ENCODE results near the gene FMN1.

The FMN1 gene

DNA sequence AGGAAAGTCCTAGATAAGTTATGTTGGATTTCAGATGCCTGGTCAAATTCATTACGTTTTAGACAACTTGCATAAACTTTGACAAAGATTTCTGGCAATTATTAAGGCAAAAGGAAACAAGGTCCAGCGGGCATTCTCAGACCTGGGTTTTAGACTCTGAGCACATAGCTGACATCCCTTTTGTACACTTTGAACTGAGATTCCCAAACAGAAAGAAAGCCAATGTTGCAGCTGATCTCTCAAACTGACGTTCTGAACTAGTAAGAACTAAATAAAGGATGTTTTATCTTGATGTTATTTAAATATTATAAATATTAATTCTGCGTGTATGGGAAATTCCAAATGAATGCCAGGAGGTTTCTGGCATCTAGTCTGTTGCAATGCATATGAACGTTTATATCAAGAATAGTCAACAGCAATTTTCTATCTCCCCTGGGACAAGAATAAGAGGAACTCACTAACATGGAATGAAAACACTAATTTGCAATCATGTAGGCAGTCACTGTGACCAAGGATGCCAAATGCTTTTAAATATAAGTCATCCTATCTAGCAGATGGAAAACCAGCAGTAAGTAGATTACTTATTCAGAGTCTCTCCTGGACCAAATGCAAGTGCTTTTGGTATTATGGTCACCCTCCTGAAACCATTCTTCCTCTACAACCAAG is 274.6 kb downstream of the FMN1 start:
- no peak for DNase-seq (ENCODE audit: low read depth)

DNA sequence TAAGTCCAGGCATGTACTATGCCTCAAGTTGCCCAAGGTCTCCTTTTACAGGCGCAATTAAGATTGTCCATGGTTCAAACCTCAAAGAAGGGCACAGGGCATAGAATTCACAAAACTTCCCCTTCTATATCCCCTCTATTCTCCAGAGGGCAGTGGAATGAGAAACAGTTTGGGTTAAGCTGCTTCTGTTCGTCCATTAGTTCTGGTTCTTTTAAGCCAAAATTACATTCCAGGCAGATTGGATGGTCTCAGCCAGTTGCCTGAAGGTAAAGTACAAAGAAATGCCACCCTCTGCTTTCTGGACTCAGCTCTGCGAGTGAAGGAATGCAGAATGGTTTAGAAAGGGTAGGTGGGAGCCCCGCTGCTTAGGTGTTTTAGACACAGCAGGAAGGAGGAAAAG is 276.0 kb downstream of the FMN1 start:
- DNase-seq (ENCODE audit: low read depth) = no peak

DNA sequence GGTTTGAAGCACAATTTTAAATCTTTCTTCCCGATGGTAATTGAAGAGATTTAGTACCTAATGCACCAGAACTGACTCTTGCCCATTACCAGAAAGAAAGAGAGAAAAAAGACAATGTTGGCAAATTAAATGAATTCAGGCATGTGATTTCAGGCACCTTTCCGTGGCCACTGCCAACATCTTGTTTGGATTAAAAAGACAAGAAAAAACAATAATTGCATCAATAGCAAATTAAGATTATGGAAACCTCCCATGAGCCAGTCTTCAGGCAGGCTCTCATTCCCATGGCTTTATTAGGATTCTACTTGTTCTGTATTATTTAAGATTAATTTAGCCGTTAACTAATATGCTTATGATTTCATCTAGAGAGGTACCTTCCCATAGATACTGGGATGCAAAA is 283.7 kb downstream of the FMN1 start:
- DNase-seq (ENCODE audit: low read depth) = no peak

DNA sequence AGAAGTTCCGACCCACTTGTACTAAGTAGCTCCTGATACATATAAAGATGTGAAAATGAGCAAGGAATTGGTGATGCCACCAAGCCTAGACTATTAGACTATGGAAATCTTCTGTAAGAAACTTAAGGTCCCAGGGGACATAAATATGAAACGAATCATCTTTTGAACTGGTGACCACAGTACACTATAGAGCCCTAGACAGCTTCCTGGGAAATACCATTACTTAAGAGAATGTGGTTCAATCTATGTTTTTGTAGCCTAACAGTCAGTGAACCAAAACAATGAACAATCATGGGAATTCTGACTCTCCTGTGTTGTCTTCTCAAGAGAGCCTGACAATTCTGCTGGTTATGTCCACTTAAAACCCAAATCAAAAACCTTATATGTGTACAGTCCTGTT is 285.1 kb downstream of the FMN1 start:
- no peak for DNase-seq (ENCODE audit: low read depth)

DNA sequence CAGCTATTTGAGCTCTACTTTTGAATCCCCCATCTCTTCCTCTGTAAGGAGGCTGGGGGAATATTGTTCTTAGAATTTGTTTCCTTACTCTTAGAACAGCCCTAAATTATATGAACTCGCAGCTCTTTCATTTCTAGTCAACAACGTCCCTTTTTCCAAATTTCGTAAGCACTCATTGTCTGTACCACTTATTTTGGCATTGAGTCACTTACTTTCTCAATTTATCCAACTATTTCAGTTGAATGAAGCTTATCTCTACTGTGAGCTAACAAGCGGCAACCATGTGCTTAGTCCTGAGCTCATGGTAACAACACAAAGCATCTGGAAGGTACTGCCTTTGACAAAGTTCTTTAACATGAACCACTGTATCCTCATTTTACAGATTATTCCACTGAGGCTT is 285.6 kb downstream of the FMN1 start:
- DNase-seq (ENCODE audit: low read depth) = no peak

DNA sequence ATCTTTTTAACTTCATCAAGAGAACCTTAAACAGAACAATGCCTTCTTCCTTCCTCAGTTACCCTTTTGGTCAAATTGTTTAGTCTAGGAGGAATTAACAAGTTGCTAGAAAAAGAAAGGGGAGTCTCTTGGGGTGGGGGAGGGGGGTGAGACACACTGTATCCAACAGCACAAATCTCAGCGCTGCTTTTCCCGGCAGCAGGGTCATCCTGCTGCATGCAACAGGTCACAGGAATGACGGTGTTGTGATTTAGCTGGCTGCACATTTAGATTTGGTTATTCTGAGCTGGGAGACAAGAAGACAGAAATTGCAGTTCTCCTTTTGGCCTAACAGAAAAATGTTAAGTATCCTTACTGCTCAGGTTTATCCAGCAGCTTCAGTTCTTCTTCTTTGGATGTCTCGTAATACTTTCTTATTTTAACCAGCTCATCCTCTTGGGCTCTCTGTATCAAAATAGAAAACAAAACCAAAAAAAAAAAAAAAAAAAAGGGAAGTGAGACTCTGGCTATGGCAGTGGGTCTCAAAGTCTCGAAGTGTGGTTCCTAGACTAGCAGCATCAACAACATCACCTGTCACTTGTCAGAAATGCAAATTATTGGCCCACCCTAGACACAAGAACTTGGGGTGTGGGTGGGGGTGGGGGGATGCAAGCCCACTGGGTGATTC is 286.2 kb downstream of the FMN1 start:
- DNase-seq (ENCODE audit: low read depth) = no peak

DNA sequence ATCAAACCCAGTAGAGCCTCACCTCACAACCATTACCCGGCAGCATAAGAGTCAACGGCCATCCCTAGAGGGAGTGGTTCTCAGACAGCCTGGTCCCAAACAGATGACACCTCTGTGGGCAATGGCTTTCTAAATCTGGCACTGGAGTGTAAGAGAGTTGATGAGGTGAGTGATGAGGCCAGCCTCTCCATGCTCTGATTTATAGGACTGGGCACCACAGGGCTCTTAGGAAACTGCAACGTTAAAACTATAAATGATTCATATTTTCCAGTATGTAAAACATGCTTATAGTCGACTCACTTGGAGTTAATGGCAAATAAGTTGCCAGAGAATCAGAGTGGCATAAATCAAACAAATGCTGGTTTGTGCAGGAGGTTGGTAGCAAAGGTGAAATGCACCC is 289.0 kb downstream of the FMN1 start:
- no peak for DNase-seq (ENCODE audit: low read depth)

DNA sequence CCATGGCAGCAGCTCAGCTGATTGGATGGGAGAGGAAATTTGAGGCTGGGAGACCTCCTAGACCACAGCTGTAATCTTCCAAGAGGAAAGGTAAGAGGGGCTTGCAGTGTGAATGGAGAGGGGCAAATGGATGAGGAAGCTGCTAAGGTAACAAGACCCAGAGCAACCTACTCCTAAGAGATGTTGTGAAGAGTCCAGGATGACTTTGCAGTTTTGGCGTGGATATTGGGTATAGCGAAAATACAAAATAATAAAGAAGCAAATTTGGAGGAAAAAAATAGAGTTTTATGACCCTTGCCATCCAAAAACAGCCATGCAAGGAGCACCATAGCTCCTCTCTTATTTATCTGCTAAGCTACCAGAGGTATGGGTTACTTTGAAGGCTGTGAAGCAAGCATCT is 290.1 kb downstream of the FMN1 start:
- no peak for DNase-seq (ENCODE audit: low read depth)

DNA sequence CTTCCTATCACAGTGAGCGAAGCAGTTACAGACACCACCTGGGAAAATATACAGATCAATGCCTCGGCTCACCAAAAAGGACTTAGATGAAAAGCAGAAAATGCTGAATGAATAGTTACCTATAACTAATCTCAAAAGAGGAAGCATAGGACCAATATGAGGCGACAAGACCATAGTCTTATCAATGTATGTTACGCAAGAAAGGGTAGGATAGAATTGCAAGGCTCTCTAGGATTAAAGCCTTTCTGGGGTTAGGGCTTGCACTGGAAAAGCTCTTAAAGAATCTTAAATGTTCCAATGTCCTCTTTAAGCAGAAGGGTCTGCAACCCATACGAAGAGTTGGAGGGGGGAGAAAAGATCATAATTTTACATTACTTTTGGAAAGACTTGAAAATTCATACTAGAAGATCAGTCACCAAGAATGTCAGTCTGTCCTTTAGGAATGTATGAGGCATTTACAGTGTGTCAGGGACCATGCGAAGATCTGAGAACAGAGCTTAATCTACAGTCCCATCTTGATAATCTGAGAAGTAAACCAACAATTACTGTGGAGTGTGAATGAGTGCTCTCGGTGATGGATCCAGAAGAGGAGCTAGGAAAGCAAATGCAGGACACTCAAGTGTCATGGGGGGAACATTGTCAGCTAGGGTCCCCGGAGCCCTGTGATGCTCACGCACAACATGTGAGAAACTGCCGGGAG is 290.8 kb downstream of the FMN1 start:
- DNase-seq (ENCODE audit: low read depth) = no peak

DNA sequence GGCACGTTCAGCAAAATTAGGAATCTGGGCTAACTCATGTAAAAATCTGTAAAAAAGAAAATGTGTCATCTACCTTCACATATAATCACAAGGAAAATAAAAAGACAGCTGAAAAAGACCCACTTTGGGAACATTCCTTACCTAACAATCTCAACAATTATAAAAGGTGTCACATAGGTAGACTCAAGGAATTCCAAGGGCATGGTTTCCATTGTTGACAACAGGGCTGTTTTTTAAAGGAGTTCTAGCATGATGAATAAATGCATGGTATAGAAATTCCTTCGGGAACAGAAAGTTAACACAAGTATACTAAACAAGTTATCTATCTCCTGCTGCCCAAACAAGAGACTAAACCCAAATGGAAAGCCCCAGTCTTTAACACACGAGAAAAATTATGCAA is 292.5 kb downstream of the FMN1 start:
- no peak for DNase-seq (ENCODE audit: low read depth)

DNA sequence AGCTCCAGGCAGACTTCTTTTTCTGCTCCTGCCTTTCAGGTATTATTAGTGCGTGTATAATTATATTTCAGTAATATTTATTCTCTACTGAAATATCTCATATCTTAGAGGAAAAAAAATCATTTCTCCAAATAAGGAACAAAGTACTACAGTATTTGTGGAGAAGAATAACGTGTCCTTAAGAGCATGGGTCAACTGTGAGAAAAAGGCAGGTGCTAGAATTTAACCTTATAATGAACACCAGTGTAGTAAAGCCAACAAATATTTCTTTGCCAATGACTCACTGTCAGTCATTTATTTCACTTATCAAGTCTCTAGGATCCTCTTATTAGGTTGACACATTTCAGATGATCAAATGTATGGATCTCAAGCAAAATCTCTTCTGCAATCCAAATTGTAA is 293.3 kb downstream of the FMN1 start:
- DNase-seq (ENCODE audit: low read depth) = no peak

DNA sequence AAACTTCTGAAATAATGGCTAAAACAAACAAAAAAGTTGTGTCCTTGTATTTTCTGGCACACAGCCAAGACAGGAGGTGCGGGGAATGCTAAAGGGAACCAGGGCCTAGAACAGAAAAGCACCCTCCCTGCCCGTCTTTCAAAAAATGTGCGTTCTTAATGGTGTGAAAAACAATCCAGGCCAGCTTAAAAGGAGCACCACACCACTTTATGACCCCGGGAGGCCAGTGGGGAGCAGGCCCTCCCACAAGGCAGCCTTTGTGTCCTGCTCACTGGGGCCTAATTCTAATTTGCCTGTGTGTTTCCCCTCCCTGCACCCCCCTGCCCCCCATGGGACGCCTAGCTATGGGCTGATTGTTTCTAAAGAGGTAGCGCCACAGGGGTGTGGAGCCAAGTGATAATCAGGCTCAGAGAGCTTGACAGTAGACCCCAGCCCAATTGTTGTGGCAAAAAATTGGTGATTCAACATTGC is 295.4 kb downstream of the FMN1 start:
- DNase-seq (ENCODE audit: low read depth) = no peak

DNA sequence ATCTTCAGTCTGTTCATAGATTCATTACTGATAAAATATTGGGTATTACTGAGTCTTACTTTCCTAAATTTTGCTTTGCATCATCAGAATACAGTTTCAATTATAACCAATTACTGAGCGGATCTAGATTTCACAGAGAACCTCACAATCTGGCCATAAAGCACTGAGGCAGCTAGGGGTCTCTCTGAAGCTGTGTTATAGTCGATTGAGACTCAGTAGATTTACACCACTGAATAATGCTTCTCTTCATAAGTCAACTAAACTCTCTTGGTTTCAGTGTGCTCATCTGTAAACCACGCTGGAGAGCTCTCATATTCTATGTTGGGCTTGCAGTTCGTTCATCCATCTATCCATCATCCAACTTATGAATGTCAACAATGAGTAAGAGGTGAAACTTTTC is 296.1 kb downstream of the FMN1 start:
- DNase-seq (ENCODE audit: low read depth) = no peak

DNA sequence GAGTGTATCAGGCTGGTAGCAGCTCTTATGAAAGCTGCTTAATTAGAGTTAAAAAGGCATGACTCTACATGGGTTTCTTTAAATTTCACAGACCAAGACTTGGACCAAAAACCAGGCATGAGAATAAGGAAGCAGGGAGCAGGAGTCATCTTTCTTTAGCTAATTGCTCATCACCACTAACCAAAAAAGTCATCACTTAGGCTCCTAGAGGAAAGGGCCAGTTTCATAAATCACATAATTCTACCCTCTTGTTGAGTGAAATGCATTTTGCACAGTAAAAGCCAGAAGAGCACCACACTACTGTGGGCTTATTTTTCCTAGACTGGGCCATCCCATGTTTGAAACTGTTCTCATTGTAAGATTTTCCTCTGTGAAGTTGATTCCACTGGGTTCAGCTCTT is 301.1 kb downstream of the FMN1 start:
- DNase-seq (ENCODE audit: low read depth) = no peak

DNA sequence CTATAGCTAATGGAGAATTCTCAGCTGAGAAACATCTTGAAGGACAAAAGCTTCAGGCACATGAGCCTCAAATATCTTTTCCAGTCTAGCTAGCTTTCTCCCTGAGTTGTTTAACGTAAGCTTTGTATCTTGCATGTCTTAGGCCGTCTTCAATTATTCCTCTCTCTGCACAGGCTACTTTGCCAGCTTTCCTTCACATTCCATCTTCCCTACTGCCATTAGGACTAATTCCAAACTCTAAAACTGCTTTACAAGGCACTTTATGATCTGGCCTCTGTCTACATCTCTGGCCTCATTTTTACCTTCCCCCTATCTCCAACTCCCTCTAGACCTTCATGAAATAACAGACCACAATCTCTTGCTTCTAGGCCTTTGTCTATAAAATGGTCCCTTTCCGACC is 305.3 kb downstream of the FMN1 start:
- no peak for DNase-seq (ENCODE audit: low read depth)

DNA sequence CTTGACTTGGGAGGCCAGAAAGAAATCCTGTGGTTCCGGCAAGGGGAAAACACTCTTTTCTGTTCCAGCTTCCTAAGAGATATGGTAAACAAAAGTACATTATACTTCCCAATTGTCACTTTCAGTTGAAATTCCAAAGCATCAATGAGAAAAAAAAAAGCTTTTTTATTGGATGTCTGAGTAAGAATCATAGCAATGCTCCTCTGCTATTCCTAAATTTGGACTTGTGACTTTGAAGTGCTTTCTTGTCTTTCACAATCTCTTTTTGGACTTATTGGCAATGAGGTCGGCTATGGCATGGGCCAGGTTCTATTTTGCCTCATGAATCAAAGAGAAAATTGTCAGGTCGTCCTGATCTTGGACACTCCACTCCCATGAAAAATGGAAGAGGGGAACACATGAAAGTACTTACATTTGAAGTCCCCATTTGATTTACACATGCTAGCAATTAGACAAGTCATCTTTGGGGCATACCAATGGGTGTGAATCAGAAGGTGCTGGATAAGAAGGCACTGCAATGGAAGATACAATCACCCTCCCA is 306.2 kb downstream of the FMN1 start:
- no peak for DNase-seq (ENCODE audit: low read depth)

DNA sequence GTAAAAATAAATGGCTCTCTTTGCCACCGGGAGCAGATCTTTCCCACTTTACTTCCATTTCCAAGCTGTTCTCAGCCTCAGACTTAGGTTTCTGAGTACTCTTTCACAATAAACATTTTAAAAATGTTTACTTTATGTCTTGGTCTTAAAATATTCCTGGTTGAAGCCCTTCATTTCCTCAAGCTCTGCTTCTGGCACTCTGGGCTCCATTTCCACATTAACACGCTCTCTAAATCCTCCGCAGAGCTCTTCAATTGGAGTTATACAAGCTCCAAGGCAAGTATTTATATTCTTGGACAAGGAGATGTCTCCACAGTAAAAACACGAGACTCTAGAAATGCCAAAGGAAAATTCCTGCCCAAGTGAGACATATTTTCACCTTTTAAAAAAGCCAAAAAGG is 307.4 kb downstream of the FMN1 start:
- DNase-seq (ENCODE audit: low read depth) = no peak

DNA sequence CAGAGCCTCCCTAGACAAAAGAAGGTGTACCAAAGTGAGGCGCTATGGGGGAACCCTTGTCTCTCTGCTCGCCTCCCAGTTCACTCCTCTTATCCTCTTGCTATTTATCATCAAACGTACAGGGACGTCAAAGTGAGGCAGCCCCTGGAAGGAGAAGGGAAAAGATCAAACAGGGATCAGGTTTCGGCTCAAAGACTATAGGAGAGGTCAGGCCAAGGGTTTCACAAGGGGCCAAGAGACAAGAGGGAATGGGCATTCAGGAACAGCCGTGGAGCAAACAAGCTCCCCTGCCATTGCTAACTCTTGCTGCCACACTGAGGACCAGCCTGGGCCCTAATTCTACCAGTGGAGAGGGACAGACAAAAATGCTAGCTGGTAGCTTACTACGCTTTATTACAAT is 308.1 kb downstream of the FMN1 start:
- DNase-seq (ENCODE audit: low read depth) = no peak

DNA sequence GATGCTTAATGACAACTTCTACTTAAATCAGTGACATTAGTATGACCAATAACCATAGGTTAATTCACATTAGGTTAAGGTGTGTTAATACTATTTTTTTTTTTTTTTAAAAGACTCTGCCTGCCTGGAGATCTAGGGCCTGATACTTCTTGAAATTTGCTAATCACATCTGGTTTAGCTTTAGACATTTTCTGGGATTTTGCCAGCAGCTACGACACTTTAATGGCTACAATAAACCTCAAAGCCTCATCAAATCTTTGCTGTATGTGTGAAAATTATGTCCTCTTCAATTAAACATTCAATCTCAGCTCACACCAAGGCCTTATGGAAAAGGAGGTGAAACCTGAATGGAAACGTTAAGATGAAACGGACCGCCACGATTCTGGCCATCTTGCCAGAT is 308.8 kb downstream of the FMN1 start:
- no peak for DNase-seq (ENCODE audit: low read depth)

DNA sequence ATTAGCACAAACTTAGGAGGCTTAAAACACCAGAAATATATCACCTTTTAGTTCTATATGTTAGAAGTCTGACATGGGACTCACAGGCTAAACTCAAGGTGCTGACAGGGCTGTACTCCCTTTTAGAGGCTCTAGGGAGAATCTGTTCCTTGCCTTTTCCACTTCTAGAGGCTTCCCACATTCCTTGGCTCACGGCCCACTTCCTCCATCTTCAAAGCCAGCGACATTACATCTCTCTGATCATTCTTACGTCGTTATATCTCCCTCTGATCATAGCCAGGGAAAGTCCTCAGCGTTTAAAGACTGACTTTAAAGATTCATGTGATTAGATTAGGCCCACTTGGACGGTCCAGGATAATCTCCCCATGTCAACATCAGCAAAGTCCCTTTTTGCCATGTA is 310.4 kb downstream of the FMN1 start:
- DNase-seq (ENCODE audit: low read depth) = no peak

DNA sequence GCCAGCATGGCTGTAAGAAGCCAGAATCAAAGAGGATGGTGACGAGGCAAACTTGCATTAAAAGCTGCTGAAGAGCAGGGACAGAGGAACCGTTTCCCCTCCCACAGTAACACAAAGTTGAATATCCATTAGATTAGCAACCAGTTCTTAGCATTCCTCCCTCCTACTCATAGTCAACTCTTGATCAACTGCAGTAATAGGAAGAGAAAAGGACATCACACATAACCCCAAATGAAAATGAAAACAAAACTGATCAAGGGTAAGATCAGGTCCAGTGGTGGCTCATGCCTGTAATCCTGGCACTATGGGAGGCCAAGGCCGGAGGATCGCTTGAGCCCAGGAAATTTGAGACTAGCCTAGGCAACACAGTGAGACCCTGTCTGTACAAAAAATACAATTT is 311.6 kb downstream of the FMN1 start:
- no peak for DNase-seq (ENCODE audit: low read depth)

DNA sequence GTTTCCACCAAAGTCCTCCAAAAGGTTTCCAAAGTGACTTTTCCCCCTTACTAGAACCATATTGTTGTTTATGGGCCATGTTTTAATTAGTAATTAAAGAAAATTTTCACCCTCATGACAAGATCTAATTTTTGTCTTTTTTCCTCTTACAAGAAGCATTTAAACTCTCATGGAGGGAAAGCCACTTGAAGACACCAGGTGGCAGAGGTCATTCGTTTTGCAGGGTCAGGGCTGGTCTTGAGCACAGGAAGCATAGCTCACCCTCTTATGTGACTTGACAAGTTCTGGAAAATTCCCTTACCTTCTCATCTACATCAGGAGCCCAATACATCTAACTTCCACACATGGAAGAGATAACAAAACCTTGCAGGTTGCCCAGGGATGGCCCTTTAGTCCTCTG is 313.0 kb downstream of the FMN1 start:
- no peak for DNase-seq (ENCODE audit: low read depth)

DNA sequence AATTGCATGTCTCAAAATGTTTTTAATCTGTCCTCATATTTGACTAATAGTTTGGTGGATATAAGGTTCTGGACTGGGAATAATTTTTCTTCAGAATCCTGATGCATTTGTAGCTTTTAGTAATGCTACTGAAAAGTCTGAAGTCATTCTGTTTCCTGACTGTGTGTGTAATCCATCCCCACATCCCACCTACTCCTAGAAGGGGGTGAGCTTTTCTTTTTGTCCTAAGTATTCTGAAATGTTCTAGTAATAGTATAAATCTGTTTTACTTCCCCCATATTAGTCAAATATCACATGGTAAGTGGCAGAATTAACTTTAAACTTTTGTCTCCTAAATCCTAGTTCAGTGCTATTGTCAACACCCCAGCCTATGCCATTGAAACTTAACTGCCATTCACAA is 313.9 kb downstream of the FMN1 start:
- no peak for DNase-seq (ENCODE audit: low read depth)

Data from activated T-helper 9 cell treated with anti-CD3 and anti-CD28 coated beads, Interleukin-2, amount 50 U/mL, for 16 hours (primary cell).